Uterus (tissue), 2 donors: ENCODE results near the gene KLF6.

Source experiments
- POLR2A ChIP-seq, 2 donors: fragments of 450-650 bp; IDR thresholded peaks; one replicate each; pipeline ENCODE4 v1.6.1; 2016; ENCODE audit warnings: antibody characterized with exemption in 2 of 2, mild to moderate bottlenecking in 1 of 2, moderate library complexity in 1 of 2
- TF ChIP-seq, protein P1 (sequence below), 4 experiments: fragments of 200-600 bp in 2 of 4; fragments of 450-650 bp in 2 of 4; sonication (generic) in 2 of 4; IDR thresholded peaks; one replicate each; pipeline ENCODE4 v1.5.1; 2016 to 2019; ENCODE audit warnings: antibody characterized with exemption in 4 of 4, mild to moderate bottlenecking in 2 of 4, moderate library complexity in 1 of 4

DNA sequence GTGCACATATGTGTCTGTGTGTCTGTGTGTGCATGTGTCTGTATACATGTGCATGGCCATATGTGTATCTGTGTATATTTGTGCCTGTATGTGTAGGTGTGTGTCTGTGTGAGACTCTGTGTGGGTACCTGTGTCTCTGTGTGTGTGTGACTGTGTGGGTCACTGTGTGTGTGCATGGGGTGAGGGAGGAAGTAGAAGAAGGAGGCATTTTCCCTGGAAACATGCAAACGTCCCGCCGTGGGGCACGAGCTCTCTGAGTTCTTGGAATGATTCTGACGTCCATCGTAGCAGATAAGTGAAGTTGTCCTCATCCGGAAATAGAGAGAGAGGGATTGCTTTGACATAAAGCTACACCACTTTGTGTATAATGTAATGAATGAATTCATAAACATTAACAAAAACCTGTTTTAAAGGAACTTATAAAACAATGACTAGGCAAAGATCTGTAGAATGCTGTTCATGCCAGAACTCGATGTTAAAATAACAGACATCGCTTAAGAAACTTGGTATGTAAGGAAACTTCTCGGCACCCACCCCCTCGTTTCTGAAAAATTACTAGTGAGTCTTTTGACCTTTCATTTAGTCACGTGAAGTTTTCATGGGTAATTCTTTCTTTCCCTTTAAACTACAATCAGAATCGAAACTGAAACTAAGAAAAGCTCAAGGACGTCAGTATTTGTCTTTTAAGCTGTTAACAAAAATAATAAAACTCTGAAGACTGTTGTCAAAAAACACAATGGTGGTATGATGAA is 43.6 kb upstream of the KLF6 start:
- TF ChIP-seq, protein P1, sequence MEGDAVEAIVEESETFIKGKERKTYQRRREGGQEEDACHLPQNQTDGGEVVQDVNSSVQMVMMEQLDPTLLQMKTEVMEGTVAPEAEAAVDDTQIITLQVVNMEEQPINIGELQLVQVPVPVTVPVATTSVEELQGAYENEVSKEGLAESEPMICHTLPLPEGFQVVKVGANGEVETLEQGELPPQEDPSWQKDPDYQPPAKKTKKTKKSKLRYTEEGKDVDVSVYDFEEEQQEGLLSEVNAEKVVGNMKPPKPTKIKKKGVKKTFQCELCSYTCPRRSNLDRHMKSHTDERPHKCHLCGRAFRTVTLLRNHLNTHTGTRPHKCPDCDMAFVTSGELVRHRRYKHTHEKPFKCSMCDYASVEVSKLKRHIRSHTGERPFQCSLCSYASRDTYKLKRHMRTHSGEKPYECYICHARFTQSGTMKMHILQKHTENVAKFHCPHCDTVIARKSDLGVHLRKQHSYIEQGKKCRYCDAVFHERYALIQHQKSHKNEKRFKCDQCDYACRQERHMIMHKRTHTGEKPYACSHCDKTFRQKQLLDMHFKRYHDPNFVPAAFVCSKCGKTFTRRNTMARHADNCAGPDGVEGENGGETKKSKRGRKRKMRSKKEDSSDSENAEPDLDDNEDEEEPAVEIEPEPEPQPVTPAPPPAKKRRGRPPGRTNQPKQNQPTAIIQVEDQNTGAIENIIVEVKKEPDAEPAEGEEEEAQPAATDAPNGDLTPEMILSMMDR (IDR thresholded peaks at IDR 0.05) = no peak
- no peak for TF ChIP-seq POLR2A (IDR thresholded peaks at IDR 0.05)
